Breast epithelium (tissue), 4 donors: Measurements from ENCODE around the gene FAM107A. TPM values are rescaled to one million over a fixed set of nuclear protein-coding genes. Genes with fewer than 3 reads are reported as not detected.

Experiments used
- DNase-seq, 2 donors: peaks; one replicate each; pipeline ENCODE4 v3.0.0-alpha.2; 2019; ENCODE audit warnings: low spot score in 2 of 2
- H3K27ac ChIP-seq, 2 donors: fragments of 200-600 bp; sonication (generic) in 1 of 2; one replicate each; pipeline ENCODE4 v1.5.1; 2016 to 2019; ENCODE audit warnings: mild to moderate bottlenecking in 1 of 2
- H3K27me3 ChIP-seq, 2 donors: fragments of 200-600 bp; sonication (generic) in 1 of 2; one replicate each; pipeline versions ENCODE4 v1.5.1 to v1.6.0; 2017 to 2019; ENCODE audit warnings: control low read depth in 1 of 2, mild to moderate bottlenecking in 1 of 2
- H3K36me3 ChIP-seq: fragments of 200-600 bp; one replicate; pipeline ENCODE4 v1.5.1; 2019
- H3K4me1 ChIP-seq, 2 donors: fragments of 200-600 bp; sonication (generic); one replicate each; pipeline ENCODE4 v1.5.1; 2016 to 2019; ENCODE audit warnings: control low read depth in 1 of 2
- H3K4me3 ChIP-seq, 3 donors: fragments of 200-600 bp; sonication (generic); 1 replicate in 2 of 3; 2 replicates in 1 of 3; pipeline ENCODE4 v1.5.1; 2016 to 2019; ENCODE audit warnings: mild to moderate bottlenecking in 3 of 3, moderate library complexity in 2 of 3
- H3K9me3 ChIP-seq, 2 donors: fragments of 200-600 bp; sonication (generic) in 1 of 2; one replicate each; pipeline ENCODE4 v1.5.1; 2016 to 2019; ENCODE audit warnings: control low read depth in 1 of 2
- CTCF ChIP-seq, 3 donors: fragments of 450-650 bp; IDR thresholded peaks; one replicate each; pipeline ENCODE4 v1.5.1; 2016 to 2017; ENCODE audit warnings: antibody characterized with exemption in 3 of 3, mild to moderate bottlenecking in 3 of 3, moderate library complexity in 3 of 3
- POLR2A ChIP-seq: fragments of 450-650 bp; IDR thresholded peaks from one replicate; pipeline ENCODE4 v1.6.1; 2016; ENCODE audit warnings: antibody characterized with exemption, mild to moderate bottlenecking, moderate library complexity
- POLR2AphosphoS5 ChIP-seq, 3 donors: sonication (generic); formaldehyde crosslinking; IDR thresholded peaks; one replicate each; pipeline ENCODE4 v1.6.1; 2017; ENCODE audit warnings: antibody characterized with exemption in 3 of 3
- intact Hi-C: fragments of 100-400 bp; cut with DNase I; formaldehyde crosslinking; loops from one replicate; pipeline ENCODE4 v1.15.1; 2023; ENCODE audit warnings: low total_unique reads
- total RNA-seq, 3 donors: library from RNA; depleted of rRNA; stranded (reverse); fragments of >200 nt; gene quantifications; one replicate each; pipeline ENCODE4 v1.1.0, GENCODE V29; 2016

FAM107A gene
- total RNA-seq, 3 donors from 2014 or later = 17.7 to 64.5 (median 31.9) TPM

GRCh38 chr3:58576716-58577115 is 475 bp downstream of the FAM107A start:
- H3K27ac ChIP-seq = peak overlapping the region; percentile 81 to 88
- H3K27me3 ChIP-seq = no peaks in the 10 kb centered on the region
- no peaks in the 10 kb centered on the region for H3K36me3 ChIP-seq
- peak overlapping the region; percentile 44 to 53 (median 53) for H3K4me3 ChIP-seq
- intact Hi-C loops = no loop called here
- H3K4me1 ChIP-seq = no peaks in the 10 kb centered on the region
- TF ChIP-seq CTCF (IDR thresholded peaks at IDR 0.05) (no peak), POLR2AphosphoS5 (IDR thresholded peaks at IDR 0.05) (no peak), POLR2A (no peak)
- H3K9me3 ChIP-seq = no peaks in the 10 kb centered on the region
- no peak for DNase-seq

DNA sequence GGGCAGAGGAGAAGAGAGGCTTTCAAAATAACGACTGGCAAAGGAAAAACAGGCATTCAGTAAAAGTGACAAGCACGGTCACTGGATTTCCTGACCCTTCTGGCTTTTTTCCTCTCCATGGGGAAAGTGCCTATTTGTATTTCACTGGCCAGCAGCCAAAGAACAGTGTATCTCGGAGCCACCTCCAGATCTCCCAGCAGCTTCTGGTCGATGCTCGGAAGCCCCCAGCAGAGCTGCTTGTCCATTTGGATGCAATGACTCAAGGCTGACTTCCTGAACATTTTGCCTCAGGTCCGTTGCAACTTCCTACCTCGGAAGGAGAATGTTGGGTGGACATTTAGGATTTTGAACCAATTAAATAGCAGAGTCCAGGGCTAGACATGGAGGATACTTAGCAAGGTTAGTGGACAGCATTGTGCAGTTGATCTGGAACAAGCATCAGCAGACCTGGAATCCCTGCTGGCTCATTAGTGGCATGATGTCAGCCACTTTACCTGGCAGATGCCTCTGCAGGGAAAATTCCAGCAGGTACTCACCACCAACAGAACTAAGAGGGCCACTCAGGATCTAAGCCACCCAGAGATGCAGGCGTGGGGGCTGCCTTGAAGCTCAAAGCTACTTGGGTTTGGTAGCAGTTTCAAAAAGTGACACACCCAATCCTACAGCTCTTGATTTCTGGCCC is 1.1 kb downstream of the FAM107A start:
- no peak for DNase-seq
- Histone ChIP-seq H3K4me3 (peak overlapping the region; percentile 44 to 53 (median 53)), H3K27ac (peak overlapping the region; percentile 81 to 88), H3K9me3 (no peaks in the 10 kb centered on the region), H3K27me3 (no peaks in the 10 kb centered on the region), H3K36me3 (no peaks in the 10 kb centered on the region), H3K4me1 (no peaks in the 10 kb centered on the region)
- intact Hi-C loops = no loop called here
- TF ChIP-seq CTCF (IDR thresholded peaks at IDR 0.05) (no peak), POLR2AphosphoS5 (IDR thresholded peaks at IDR 0.05) (no peak), POLR2A (no peak)

GRCh38 chr3:58574682-58575081 is 2.5 kb downstream of the FAM107A start:
- intact Hi-C loops = no loop called here
- H3K27ac ChIP-seq = no peak overlapping the region
- no peaks in the 10 kb centered on the region for H3K4me1 ChIP-seq

GRCh38 chr3:58574106-58574505 is 3.1 kb downstream of the FAM107A start:
- peak overlapping the region; percentile 13 to 75 for H3K27ac ChIP-seq
- no peaks in the 10 kb centered on the region for H3K36me3 ChIP-seq
- H3K4me1 ChIP-seq = no peaks in the 10 kb centered on the region
- H3K9me3 ChIP-seq = no peaks in the 10 kb centered on the region
- H3K27me3 ChIP-seq = no peaks in the 10 kb centered on the region
- H3K4me3 ChIP-seq = no peak overlapping the region
- TF ChIP-seq POLR2AphosphoS5 (IDR thresholded peaks at IDR 0.05) = no peak
- TF ChIP-seq POLR2A = no peak
- intact Hi-C loops = no loop called here
- no peak for DNase-seq

More at GRCh38 chr3:58574682-58575081, 2.5 kb downstream of the FAM107A start:
- no peak overlapping the region for H3K4me3 ChIP-seq
- H3K27me3 ChIP-seq = no peaks in the 10 kb centered on the region
- H3K9me3 ChIP-seq = no peaks in the 10 kb centered on the region
- TF ChIP-seq POLR2AphosphoS5 (IDR thresholded peaks at IDR 0.05) (no peak), CTCF (IDR thresholded peaks at IDR 0.05) (no peak), POLR2A (no peak)
- H3K36me3 ChIP-seq = no peaks in the 10 kb centered on the region
- no peak for DNase-seq

GRCh38 chr3:58573640-58574039 is 3.6 kb downstream of the FAM107A start:
- H3K36me3 ChIP-seq = no peaks in the 10 kb centered on the region
- peak overlapping the region; percentile 13 to 75 for H3K27ac ChIP-seq
- intact Hi-C loops = no loop called here
- H3K27me3 ChIP-seq = no peaks in the 10 kb centered on the region
- TF ChIP-seq POLR2A (no peak), CTCF (IDR thresholded peaks at IDR 0.05) (no peak), POLR2AphosphoS5 (IDR thresholded peaks at IDR 0.05) (no peak)
- H3K9me3 ChIP-seq = no peaks in the 10 kb centered on the region
- no peak overlapping the region for H3K4me3 ChIP-seq
- H3K4me1 ChIP-seq = no peaks in the 10 kb centered on the region
- no peak for DNase-seq
